ENCODE results near the gene PNPLA5. TPM values are rescaled to one million over a fixed set of nuclear protein-coding genes. Genes with fewer than 3 reads are reported as not detected.

PNPLA5 gene, protein sequence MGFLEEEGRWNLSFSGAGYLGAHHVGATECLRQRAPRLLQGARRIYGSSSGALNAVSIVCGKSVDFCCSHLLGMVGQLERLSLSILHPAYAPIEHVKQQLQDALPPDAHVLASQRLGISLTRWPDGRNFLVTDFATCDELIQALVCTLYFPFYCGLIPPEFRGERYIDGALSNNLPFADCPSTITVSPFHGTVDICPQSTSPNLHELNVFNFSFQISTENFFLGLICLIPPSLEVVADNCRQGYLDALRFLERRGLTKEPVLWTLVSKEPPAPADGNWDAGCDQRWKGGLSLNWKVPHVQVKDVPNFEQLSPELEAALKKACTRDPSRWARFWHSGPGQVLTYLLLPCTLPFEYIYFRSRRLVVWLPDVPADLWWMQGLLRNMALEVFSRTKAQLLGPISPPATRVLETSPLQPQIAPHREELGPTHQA
- not detected in 2 replicates for total RNA-seq (2014; rRNA removed; shearing (Covaris generic))

DNA sequence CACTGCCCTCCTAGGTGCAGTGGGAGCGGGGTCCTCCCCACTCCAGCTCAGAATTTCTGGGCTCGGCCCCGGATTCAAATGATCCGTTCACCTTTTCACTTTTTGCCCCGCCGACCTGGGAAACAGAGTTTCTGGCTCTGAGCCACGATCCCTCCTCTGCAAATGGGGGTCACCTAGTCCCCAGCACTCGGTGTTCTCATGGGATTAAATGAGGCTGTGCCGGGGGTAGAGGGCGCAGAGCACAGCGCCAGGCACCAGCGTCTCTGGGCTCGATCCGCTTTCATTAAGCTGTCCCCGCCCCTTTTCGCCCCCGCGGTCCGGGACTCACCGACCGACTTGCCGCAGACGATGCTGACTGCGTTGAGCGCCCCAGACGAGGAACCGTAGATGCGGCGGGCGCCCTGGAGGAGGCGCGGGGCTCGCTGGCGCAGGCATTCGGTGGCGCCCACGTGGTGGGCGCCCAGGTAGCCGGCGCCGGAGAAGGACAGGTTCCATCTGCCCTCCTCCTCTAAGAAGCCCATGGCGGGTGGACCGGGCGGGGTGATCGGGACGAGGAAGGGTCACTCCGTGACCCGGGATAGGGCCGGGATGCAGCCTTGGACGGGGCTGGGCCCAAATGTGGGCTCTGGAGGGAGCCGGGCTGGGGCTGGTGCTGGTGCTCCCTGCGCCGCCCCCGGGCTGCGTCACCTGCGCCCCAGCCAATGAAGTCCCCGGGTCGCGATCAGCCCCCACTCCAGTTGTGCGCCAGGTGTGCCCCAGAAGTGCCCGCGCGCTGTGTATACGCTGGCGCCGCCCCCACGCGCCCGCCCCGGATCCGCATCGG is at the start of gene PNPLA5:
TSS of gene PNPLA5 (minus strand) at position 654 of the 823 bp plus-strand sequence. CDS start at position 521, 133 bp downstream.
- no peak within 1 kb of the TSS for H3K4me3 ChIP-seq
- no peaks in the 10 kb centered on the region for H3K9me3 ChIP-seq (replicated peaks)
- no peak for DNase-seq (ENCODE audit: low read depth in 1 of 2, low spot score in 2 of 2)
- no peak within 1 kb of the TSS for H3K27ac ChIP-seq
- H3K27me3 ChIP-seq (replicated peaks) = peaks cover 48% of the 10 kb centered on the region
- no peaks in the 10 kb centered on the region for H3K36me3 ChIP-seq
- no peaks in the 10 kb centered on the region for H3K4me1 ChIP-seq (replicated peaks)

DNA sequence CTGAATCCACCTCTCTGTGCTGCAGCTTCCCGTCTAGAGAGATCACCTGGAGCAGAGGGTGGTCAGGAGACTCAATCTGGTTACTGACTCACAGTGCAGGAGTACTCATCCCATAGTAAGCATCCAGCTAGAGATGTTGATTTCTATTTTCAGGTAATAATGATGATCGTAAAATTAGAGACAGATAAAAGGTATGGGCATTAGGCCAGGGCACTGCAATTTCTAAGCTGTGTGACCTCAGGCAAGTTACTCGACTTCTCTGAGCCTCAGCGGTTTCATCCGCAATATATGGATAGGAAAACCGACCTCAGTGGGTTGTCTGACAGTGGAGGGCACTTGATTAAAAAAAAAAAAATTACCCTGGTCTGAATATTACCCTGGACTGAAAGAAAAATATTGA is 49.6 kb upstream of the PNPLA5 start:
- H3K27me3 ChIP-seq (replicated peaks) = no peaks in the 10 kb centered on the region
- H3K27ac ChIP-seq = no peak overlapping the region
- H3K36me3 ChIP-seq = peaks cover 14% of the 10 kb centered on the region; the same call in 1 of the 2 replicates
- DNase-seq (ENCODE audit: low read depth in 1 of 2, low spot score in 2 of 2) = no peak
- H3K4me1 ChIP-seq (replicated peaks) = no peaks in the 10 kb centered on the region
- H3K9me3 ChIP-seq (replicated peaks) = no peaks in the 10 kb centered on the region
- no peak overlapping the region for H3K4me3 ChIP-seq

DNA sequence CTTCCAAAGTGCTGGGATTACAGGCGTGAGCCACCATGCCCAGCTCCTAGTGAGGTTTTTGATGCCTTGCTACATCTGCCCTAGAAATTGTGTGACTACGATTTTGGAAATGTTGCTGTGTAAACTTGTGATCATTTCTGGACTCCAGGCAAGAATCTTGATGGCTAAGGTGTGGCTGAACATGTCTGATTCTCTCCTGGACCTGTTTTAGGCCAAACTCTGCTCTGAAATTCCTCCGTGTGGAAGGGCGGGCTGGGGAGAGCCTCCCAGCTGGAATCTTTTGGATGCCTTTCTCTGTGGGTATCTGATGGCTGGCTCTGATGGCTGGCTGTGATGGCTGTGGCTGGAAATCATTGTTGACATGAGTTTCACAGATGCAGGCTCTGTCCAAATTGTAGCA is 40.0 kb upstream of the PNPLA5 start:
- Histone ChIP-seq H3K36me3 (peaks cover 5% of the 10 kb centered on the region; the same call in 1 of the 2 replicates), H3K4me1 (replicated peaks) (no peaks in the 10 kb centered on the region), H3K27me3 (replicated peaks) (no peaks in the 10 kb centered on the region), H3K4me3 (no peak overlapping the region), H3K27ac (no peak overlapping the region), H3K9me3 (replicated peaks) (no peaks in the 10 kb centered on the region)
- DNase-seq (ENCODE audit: low read depth in 1 of 2, low spot score in 2 of 2) = no peak

DNA sequence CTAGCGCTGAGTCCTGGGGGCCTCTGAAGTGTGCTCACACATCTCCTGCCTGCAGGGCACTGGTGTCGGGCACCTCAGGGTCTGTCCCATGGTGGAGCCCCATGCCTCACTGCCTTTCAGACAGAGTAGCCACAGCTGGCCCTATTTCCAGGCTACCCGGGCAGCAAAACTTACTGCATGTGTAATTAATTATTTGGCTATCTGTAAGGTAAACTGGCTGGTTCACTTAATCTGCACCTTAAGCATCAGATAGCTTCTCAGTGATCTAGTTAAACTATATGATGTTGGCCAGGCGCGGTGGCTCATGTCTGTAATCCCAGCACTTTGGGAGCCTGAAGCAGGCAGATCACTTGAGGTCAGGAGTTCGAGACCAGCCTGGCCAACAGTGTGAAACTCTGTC is 37.1 kb upstream of the PNPLA5 start:
- H3K9me3 ChIP-seq (replicated peaks) = no peaks in the 10 kb centered on the region
- no peak overlapping the region for H3K4me3 ChIP-seq
- H3K27ac ChIP-seq = no peak overlapping the region
- DNase-seq (ENCODE audit: low read depth in 1 of 2, low spot score in 2 of 2) = no peak
- no peaks in the 10 kb centered on the region for H3K27me3 ChIP-seq (replicated peaks)
- peaks cover 5% of the 10 kb centered on the region; the same call in 1 of the 2 replicates for H3K36me3 ChIP-seq
- peaks cover 22% of the 10 kb centered on the region for H3K4me1 ChIP-seq (replicated peaks)

DNA sequence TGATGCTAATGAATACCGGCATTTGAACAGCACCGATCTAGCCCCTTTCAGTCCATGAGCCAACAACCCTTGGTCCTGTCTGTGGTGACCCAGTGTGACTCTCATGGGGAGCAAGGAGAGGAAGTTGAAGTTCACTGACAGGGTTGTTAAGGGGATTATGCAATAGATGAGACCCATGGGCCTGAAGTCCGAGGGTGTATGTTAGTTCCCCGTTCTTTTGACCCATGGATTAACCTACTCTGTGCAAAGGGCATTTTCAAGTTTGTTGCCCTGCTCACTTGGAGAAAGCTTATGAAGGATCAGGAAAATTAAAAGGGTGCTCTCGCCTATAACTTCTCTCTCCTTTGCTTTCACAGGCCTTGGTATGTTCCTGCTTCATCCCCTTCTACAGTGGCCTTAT is 36.7 kb upstream of the PNPLA5 start:
- no peaks in the 10 kb centered on the region for H3K27me3 ChIP-seq (replicated peaks)
- DNase-seq (ENCODE audit: low read depth in 1 of 2, low spot score in 2 of 2) = no peak
- H3K4me1 ChIP-seq (replicated peaks) = peaks cover 25% of the 10 kb centered on the region
- no peaks in the 10 kb centered on the region for H3K9me3 ChIP-seq (replicated peaks)
- no peak overlapping the region for H3K27ac ChIP-seq
- H3K36me3 ChIP-seq = peaks cover 3% of the 10 kb centered on the region; the same call in 1 of the 2 replicates
- no peak overlapping the region for H3K4me3 ChIP-seq

DNA sequence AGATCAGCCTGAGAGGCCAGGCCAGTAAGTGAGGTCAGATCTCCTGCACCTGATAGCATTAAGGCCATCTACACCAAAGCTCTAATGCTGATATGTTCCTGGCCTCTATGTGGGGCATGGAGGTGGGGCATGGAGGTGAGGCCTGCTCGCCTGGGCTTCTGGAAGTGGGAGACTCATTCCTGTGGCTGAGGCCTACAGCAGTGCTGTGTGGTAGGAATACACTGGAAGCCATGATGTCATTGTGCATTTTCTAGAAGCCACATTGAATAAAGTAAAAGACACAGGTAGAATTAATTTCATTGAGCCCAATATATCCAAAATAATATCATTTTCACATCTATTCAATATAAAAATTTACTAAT is 34.5 kb upstream of the PNPLA5 start:
- no peak overlapping the region for H3K27ac ChIP-seq
- no peaks in the 10 kb centered on the region for H3K27me3 ChIP-seq (replicated peaks)
- no peaks in the 10 kb centered on the region for H3K9me3 ChIP-seq (replicated peaks)
- H3K36me3 ChIP-seq = peaks cover 3% of the 10 kb centered on the region; the same call in 1 of the 2 replicates
- DNase-seq (ENCODE audit: low read depth in 1 of 2, low spot score in 2 of 2) = no peak
- H3K4me3 ChIP-seq = no peak overlapping the region
- H3K4me1 ChIP-seq (replicated peaks) = peaks cover 45% of the 10 kb centered on the region

DNA sequence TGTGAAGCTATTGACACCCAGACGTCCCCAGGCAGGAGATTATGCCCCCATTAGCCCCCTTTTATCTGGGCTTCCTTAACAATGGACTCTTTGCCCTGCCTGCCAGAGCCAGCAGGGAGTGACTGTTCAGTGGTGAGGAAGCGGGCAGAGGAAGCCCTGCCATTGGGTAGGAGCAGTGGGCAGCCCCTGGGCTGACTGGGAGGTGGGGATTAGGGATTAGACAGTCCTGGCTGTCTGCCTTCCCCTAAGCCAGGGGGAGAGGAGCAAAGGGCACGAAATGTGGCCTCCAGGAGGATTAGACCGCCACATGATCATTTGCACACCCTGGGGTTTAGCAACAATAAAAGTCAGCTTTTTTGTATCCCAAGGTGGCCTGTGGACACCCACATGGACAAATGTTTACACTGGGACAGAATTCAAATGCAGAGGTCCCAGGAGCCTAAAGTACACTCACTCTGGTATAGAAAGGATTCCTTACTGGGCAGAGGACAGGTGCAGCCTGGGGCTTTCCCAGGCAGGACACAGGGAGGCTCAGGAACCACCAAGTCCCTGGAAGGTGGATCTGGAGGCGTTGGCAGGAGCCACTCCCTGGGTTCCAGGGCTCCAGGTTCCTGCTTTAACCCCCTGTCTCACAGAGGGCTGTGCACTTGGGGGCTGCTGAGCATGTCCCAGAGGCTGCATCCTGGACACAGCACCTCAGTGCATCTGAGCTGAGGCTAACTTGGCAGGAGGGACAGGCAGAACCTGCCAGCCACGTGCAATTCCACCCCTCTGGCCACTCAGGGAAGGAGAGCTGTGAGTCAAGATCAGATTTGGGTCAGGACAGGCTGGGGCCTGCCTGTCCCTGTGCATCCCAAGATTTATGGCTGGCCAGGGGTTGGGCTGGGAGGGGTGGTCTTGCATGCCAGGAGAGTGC is 33.9 kb upstream of the PNPLA5 start:
- Histone ChIP-seq H3K36me3 (0 out of 2 replicates have a peak, but pooled peaks cover 3% of the 10 kb centered on the region), H3K27ac (no peak overlapping the region), H3K4me3 (no peak overlapping the region), H3K4me1 (replicated peaks) (peaks cover 52% of the 10 kb centered on the region), H3K9me3 (replicated peaks) (no peaks in the 10 kb centered on the region), H3K27me3 (replicated peaks) (no peaks in the 10 kb centered on the region)
- peak; percentile 61 to 65 for DNase-seq (ENCODE audit: low read depth in 1 of 2, low spot score in 2 of 2)

DNA sequence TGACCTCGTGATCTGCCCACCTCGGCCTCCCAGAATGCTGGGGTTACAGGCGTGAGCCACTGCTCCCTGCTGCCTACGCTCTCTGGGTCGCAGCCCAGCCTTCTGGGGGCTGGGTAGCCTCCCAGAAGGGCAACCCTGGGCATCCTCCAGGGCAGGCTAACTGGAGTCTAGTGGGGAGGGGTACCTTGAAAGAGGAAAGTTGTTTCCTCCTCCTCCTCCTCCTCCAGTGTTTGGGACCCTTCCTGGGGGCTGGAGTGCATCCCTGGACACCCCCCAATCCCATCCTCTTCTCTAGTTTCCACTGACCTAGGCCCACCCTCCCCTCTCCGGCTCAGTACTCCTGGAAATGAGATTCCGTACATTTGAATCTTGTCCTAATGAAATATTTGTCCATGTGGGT is 33.1 kb upstream of the PNPLA5 start:
- peaks cover 57% of the 10 kb centered on the region for H3K4me1 ChIP-seq (replicated peaks)
- no peaks in the 10 kb centered on the region for H3K27me3 ChIP-seq (replicated peaks)
- no peak overlapping the region for H3K27ac ChIP-seq
- 0 out of 2 replicates have a peak, but pooled peaks cover 3% of the 10 kb centered on the region for H3K36me3 ChIP-seq
- no peaks in the 10 kb centered on the region for H3K9me3 ChIP-seq (replicated peaks)
- peak overlapping the region; percentile 69 for H3K4me3 ChIP-seq
- DNase-seq (ENCODE audit: low read depth in 1 of 2, low spot score in 2 of 2) = no peak

DNA sequence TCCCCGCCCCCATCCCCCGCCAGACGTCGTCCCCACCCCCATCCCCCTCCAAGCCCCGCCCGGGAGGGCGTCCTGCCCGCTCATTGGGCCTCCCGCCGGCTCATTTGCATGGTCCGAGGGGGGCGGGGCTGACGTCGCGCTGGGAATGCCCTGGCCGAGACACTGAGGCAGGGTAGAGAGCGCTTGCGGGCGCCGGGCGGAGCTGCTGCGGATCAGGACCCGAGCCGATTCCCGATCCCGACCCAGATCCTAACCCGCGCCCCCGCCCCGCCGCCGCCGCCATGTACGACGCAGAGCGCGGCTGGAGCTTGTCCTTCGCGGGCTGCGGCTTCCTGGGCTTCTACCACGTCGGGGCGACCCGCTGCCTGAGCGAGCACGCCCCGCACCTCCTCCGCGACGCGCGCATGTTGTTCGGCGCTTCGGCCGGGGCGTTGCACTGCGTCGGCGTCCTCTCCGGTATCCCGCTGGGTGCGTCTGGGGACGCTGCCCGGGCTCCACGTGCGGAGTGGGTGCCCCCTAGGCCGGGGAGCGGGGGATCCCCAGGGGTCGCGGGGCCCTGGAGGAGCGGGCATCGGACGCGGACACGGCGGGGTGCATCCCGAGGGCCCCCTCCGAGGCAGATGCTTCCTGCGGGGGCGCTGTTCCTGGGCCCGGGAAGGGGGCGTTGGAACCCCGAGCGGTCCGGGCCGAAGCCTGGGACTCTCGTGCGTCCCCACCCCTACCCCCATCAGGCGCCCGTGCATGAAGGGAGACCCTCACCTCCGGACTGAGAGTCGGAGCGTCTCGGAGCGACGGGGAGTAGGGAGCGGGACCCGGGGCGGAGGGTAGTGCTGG is 32.0 kb upstream of the PNPLA5 start, which contains the start of gene PNPLA3:
TSS of gene PNPLA3 (plus strand) at position 175 of the 834 bp plus-strand sequence. CDS start at position 282, 107 bp downstream.
- Histone ChIP-seq H3K4me1 (replicated peaks) (peaks cover 65% of the 10 kb centered on the region), H3K27me3 (replicated peaks) (no peaks in the 10 kb centered on the region), H3K9me3 (replicated peaks) (no peaks in the 10 kb centered on the region), H3K36me3 (0 out of 2 replicates have a peak, but pooled peaks cover under 1% of the 10 kb centered on the region), H3K27ac (peak within 1 kb of the TSS; percentile 73), H3K4me3 (peak within 1 kb of the TSS; percentile 69)
- peak; percentile 87 to 92 for DNase-seq (ENCODE audit: low read depth in 1 of 2, low spot score in 2 of 2)

DNA sequence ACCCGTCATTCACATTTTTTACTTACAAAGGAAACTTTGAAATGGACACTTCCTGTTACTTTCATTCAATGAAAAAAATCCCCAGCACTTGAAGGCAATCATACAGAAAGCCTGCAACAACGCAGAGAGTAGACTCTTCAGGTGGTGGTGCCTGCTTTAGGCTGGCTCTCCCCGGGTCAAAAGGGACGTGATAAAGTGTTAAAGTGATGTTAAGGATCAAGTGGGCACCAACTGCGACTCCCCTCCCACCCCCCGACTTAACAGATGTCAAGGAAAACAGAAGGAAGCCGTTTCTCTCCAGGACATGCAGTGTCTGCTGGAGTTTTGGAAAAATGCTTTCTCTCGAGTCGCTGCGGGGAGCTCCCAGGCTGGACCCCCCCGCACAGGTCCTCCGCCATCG is 31.4 kb upstream of the PNPLA5 start:
- DNase-seq (ENCODE audit: low read depth in 1 of 2, low spot score in 2 of 2) = peak in 1 of 2 experiments; percentile 58
- H3K27ac ChIP-seq = peak overlapping the region; percentile 73

DNA sequence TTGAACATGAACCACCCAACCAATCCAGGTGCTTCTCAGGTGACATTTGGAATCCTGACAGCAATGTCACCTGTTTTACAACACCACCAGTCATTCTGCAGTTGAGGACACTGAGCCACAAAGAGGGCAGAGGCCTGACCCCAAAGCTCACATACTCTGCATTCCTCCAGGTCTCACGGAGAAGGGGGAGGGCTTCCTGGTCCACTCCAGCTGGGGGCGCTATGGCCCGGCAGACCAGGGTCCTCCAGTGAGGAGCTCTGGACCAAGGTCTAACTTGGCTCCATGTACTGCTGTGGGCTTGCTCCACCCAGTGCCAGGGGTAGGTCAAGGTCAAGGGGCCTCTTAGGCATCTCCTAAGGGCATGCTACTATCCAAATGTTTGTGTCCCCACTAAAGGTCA is 30.3 kb upstream of the PNPLA5 start:
- Histone ChIP-seq H3K36me3 (no peaks in the 10 kb centered on the region), H3K27ac (peak overlapping the region; percentile 73), H3K9me3 (replicated peaks) (no peaks in the 10 kb centered on the region), H3K4me3 (no peak overlapping the region), H3K27me3 (replicated peaks) (no peaks in the 10 kb centered on the region), H3K4me1 (replicated peaks) (peaks cover 65% of the 10 kb centered on the region)
- DNase-seq (ENCODE audit: low read depth in 1 of 2, low spot score in 2 of 2) = peak in 1 of 2 experiments; percentile 34

More for the DNA sequence above, 31.4 kb upstream of the PNPLA5 start:
- peaks cover 65% of the 10 kb centered on the region for H3K4me1 ChIP-seq (replicated peaks)
- H3K27me3 ChIP-seq (replicated peaks) = no peaks in the 10 kb centered on the region
- H3K36me3 ChIP-seq = no peaks in the 10 kb centered on the region
- H3K9me3 ChIP-seq (replicated peaks) = no peaks in the 10 kb centered on the region
- peak overlapping the region; percentile 69 for H3K4me3 ChIP-seq

DNA sequence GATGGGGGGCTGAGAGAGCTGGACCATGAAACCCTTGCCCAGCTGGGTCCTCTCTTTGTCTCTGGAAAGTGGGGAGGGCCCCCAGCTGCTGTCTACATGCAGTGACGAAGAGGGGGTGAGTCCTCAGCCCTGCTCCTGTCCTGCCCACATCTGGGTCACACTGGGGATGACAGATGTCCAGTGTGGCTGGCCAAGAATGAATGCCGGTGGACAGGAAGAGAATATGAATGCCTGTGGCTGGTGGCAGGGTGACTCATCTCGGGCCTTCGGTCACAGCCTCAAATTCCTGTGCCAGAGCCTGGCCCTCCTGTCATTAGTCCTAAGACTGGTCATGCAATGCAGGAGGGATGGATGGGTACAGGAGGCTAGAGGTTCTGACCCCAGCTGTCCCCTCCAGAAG is 29.6 kb upstream of the PNPLA5 start:
- no peaks in the 10 kb centered on the region for H3K36me3 ChIP-seq
- H3K27me3 ChIP-seq (replicated peaks) = no peaks in the 10 kb centered on the region
- no peak overlapping the region for H3K4me3 ChIP-seq
- H3K27ac ChIP-seq = peak overlapping the region; percentile 73
- H3K9me3 ChIP-seq (replicated peaks) = no peaks in the 10 kb centered on the region
- peak; percentile 87 to 96 for DNase-seq (ENCODE audit: low read depth in 1 of 2, low spot score in 2 of 2)
- peaks cover 65% of the 10 kb centered on the region for H3K4me1 ChIP-seq (replicated peaks)
